GM12872 (cell line): ENCODE results near the gene SELENOH.

Source experiments
- CTCF ChIP-seq: IDR thresholded peaks from 3 replicates; pipeline ENCODE4 v1.5.1; 2011; ENCODE audit warnings: low read depth, mild to moderate bottlenecking, low read length, moderate library complexity; ENCODE audit not compliant: insufficient read depth

Gene SELENOH

GRCh38 chr11:57776577-57777210 is 35.4 kb downstream of the SELENOH start:
- TF ChIP-seq CTCF, result no peak

DNA sequence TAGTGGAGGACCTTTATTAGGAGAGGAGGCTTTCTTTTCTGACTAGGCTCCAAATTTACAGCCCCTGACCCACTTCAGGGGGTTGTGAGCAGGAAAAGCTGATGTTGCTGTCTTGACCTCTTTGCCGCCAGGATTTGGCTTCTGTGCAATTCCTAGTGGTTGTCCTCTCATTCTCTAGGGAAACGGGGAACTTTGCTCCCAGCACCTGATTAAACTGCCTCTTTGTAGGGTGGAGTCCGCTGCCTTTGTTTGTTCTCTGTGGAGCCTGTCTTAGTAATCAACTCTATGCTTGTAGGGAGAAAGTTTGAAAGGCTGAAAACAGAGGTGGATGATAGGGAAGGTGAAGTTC is 36.7 kb downstream of the SELENOH start:
- TF ChIP-seq CTCF, result no peak

GRCh38 chr11:57778318-57779037 is 37.2 kb downstream of the SELENOH start:
- no peak for TF ChIP-seq CTCF

DNA sequence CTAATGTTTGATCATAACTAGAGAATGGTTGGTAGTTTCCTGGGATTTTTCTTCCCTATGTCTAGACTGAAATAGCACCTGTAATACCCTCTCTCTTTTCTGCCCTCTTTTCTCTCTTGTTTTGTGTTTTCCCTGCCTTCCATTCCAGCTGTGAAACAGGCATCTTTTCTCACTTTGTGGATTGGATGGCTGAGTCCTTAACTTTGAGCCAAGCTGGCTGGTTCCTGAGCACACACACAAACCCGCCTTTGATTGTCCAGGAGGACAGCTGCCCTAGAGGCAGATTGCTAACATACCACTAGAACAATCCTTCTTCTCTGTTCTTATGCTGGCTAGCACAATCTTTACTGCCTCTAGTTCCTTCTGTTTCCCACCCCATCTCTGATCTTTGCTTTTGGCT is 38.0 kb downstream of the SELENOH start:
- no peak for TF ChIP-seq CTCF

GRCh38 chr11:57781529-57781943 is 40.2 kb downstream of the SELENOH start:
- TF ChIP-seq CTCF, result no peak

GRCh38 chr11:57785072-57785471 is 43.8 kb downstream of the SELENOH start:
- no peak for TF ChIP-seq CTCF

DNA sequence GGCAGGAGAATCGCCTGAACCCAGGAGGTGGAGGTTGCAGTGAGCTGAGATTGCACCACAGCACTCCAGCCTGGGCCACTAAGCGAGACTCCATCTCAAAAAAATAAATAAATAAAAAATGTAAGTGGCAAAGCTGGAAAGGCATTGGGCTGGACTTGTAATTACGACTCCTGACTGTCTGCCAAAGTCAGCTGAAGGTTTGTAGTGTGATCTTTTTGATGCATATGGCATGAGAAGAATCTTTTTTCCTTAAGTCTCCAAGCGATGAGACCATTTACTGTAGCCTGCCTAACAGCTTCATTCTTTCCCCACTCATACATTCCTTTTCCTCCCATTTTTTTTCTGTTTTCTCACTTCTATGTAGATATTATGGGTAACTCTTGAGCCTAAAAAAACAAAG is 45.1 kb downstream of the SELENOH start:
- TF ChIP-seq CTCF, result no peak
